A549 (cell line): ENCODE data around the gene ZC3H13. TPM values are rescaled to one million over a fixed set of nuclear protein-coding genes. Genes with fewer than 3 reads are reported as not detected.

Experiments used
- ATAC-seq, 2 experiments: fragments of 200-7000 bp in 1 of 2; fragments of >200 bp in 1 of 2; cut with Nextera tagmentation in 1 of 2; cut with Tn5 transposase in 1 of 2; 3 replicates each; pipeline versions ENCODE4 v1.8.0 to v1.9.1; 2018 to 2020; ENCODE audit warnings: mild to moderate bottlenecking in 1 of 2, moderate library complexity in 1 of 2
- CTCF ChIA-PET: fragments of 300-600 bp; sonication (Branson Sonifier 250); formaldehyde crosslinking; extraction: SDS; loops from one replicate; lab custom pipeline; 2021; ENCODE audit warnings: antibody characterized with exemption, inconsistent platforms; lab: Yijun Ruan, JAX
- POLR2A ChIA-PET: fragments of 350-600 bp; formaldehyde crosslinking; extraction: SDS; loops from one replicate; lab custom pipeline; 2021; ENCODE audit warnings: antibody characterized with exemption, inconsistent platforms; lab: Yijun Ruan, JAX
- DNase-seq, 2 experiments: peaks; one replicate each; pipeline versions ENCODE4 v3.0.0 to v3.0.0-alpha.2; 2011 to 2016; ENCODE audit warnings: low read depth in 1 of 2, low spot score in 1 of 2
- FAIRE-seq: peaks from 2 replicates; lab custom pipeline; 2011; peaks lifted over from hg19 to GRCh38; lab: Jason Lieb, UNC
- H3K27ac ChIP-seq, 2 experiments: fragments of >200 bp; sonication (Bioruptor Twin); formaldehyde crosslinking; 3 replicates each; pipeline ENCODE4 v1.5.1; 2016 to 2017
- H3K4me1 ChIP-seq: fragments of >200 bp; sonication (Bioruptor Twin); formaldehyde crosslinking; 3 replicates; pipeline ENCODE4 v1.6.1; 2016
- H3K4me2 ChIP-seq: fragments of >200 bp; sonication (Bioruptor Twin); formaldehyde crosslinking; 3 replicates; pipeline ENCODE4 v1.6.1; 2016
- H3K4me3 ChIP-seq: fragments of >200 bp; sonication (Bioruptor Twin); formaldehyde crosslinking; 3 replicates; pipeline ENCODE4 v1.5.1; 2016
- H3K9me3 ChIP-seq: fragments of >200 bp; sonication (Bioruptor Twin); formaldehyde crosslinking; 3 replicates; pipeline ENCODE4 v1.6.1; 2016
- CHD4 ChIP-seq: fragments of 200-600 bp; sonication (generic); IDR thresholded peaks from 2 replicates; pipeline ENCODE4 v1.6.1; 2016; ENCODE audit warnings: antibody characterized with exemption, mild to moderate bottlenecking, borderline replicate concordance
- CTCF ChIP-seq: fragments of >200 bp; sonication (Bioruptor Twin); formaldehyde crosslinking; IDR thresholded peaks from 3 replicates; pipeline ENCODE4 v1.5.1; 2016
- FOSL2 ChIP-seq, 2 experiments: fragments of 450-650 bp in 1 of 2; fragments of >200 bp in 1 of 2; sonication (Bioruptor Twin) in 1 of 2; formaldehyde crosslinking; IDR thresholded peaks; 2 replicates each; pipeline versions ENCODE4 v1.5.0 to v1.6.1; 2016 to 2020; ENCODE audit warnings: mild to moderate bottlenecking in 1 of 2, moderate library complexity in 1 of 2
- HDAC2 ChIP-seq: fragments of 200-600 bp; sonication (generic); IDR thresholded peaks from 2 replicates; pipeline ENCODE4 v1.6.1; 2016
- HES2 ChIP-seq: fragments of >200 bp; sonication (Bioruptor Twin); formaldehyde crosslinking; IDR thresholded peaks from 2 replicates; pipeline ENCODE4 v1.6.1; 2016
- HMGXB4 ChIP-seq: fragments of 250-450 bp; sonication (Bioruptor Pico); IDR thresholded peaks from 2 replicates; pipeline ENCODE4 v1.5.0; 2021; ENCODE audit warnings: mild to moderate bottlenecking, moderate library complexity, borderline replicate concordance
- HOXB13 ChIP-seq: fragments of 250-450 bp; sonication (Bioruptor Pico); IDR thresholded peaks from 2 replicates; pipeline ENCODE4 v1.5.0; 2020; ENCODE audit warnings: low read depth, mild to moderate bottlenecking, moderate library complexity
- MAX ChIP-seq: IDR thresholded peaks from 2 replicates; pipeline ENCODE4 v1.6.1; 2012
- NFE2L2 ChIP-seq: fragments of 150-350 bp; conservative IDR thresholded peaks from 2 replicates; pipeline ENCODE4 v1.6.1; 2014; ENCODE audit warnings: low read length
- NR3C1 ChIP-seq: fragments of >200 bp; sonication (Bioruptor Twin); formaldehyde crosslinking; IDR thresholded peaks from 3 replicates; pipeline ENCODE4 v1.6.1; 2017
- PBX3 ChIP-seq: IDR thresholded peaks from 2 replicates; pipeline ENCODE4 v1.6.1; 2012
- PHF8 ChIP-seq: fragments of 200-600 bp; sonication (generic); IDR thresholded peaks from 2 replicates; pipeline ENCODE4 v1.6.1; 2016; ENCODE audit warnings: low read depth, mild to moderate bottlenecking, antibody characterized with exemption, moderate library complexity, borderline replicate concordance
- POLR2A ChIP-seq: IDR thresholded peaks from 2 replicates; pipeline ENCODE4 v1.6.1; 2012; ENCODE audit warnings: mild to moderate bottlenecking, low read length
- RAD21 ChIP-seq, 2 experiments: fragments of >200 bp in 1 of 2; sonication (Bioruptor Twin) in 1 of 2; formaldehyde crosslinking in 1 of 2; IDR thresholded peaks in 1 of 2; conservative IDR thresholded peaks in 1 of 2; 2 replicates in 1 of 2; 3 replicates in 1 of 2; pipeline ENCODE4 v1.6.1; 2012 to 2018; ENCODE audit warnings: inconsistent platforms in 1 of 2
- RNF2 ChIP-seq: fragments of 200-600 bp; sonication (generic); IDR thresholded peaks from 2 replicates; pipeline ENCODE4 v1.6.1; 2016; ENCODE audit warnings: low read depth, mild to moderate bottlenecking, antibody characterized with exemption, moderate library complexity, borderline replicate concordance
- SREBF2 ChIP-seq: fragments of 450-650 bp; IDR thresholded peaks from 2 replicates; pipeline ENCODE4 v1.6.1; 2014; ENCODE audit warnings: mild to moderate bottlenecking, moderate library complexity
- TFCP2L1 ChIP-seq: fragments of 250-450 bp; sonication (Bioruptor Pico); IDR thresholded peaks from 2 replicates; pipeline ENCODE4 v1.5.0; 2021; ENCODE audit warnings: mild to moderate bottlenecking
- WGBS: methylation state at CpG from one replicate; pipeline ENCODE4 v1.1.6; 2017; ENCODE audit errors: missing lambda C conversion rate; 5-methylcytosine and 5-hydroxymethylcytosine counted together
- polyA plus RNA-seq, 4 experiments: library from polyadenylated mRNA; depleted of rRNA in 3 of 4; stranded (reverse); fragments of >200 nt; fragmentation: RNase III in 1 of 4; extraction: RNeasy Plus Mini Kit Qiagen cat#74134 plus additional on column Dnase treatment in 1 of 4; gene quantifications; 2 replicates in 3 of 4; 3 replicates in 1 of 4; pipeline ENCODE4 v1.2.3, GENCODE V29; 2011 to 2017

The ZC3H13 gene
- polyA plus RNA-seq, 2 of the 4 experiments (the other 2 are of a cell fraction) = 9.5 to 17.5 TPM

GRCh38 chr13:45928176-45928575, 124.4 kb downstream of the ZC3H13 start (continued):
- TF ChIP-seq PHF8 (no peak), HOXB13 (CRISPR knock-in tag) (no peak), MAX (no peak), NFE2L2 (no peak)

GRCh38 chr13:45926741-45927140, 125.8 kb downstream of the ZC3H13 start:
- 69% methylated on average over 3 of the region's 3 CpGs for WGBS
- DNase-seq (no peak), ATAC-seq (no peak)

GRCh38 chr13:45925151-45925550, 127.4 kb downstream of the ZC3H13 start:
- CTCF ChIA-PET = no interaction called here

More at GRCh38 chr13:45926741-45927140, 125.8 kb downstream of the ZC3H13 start:
- TF ChIP-seq POLR2A = no peak
- Histone ChIP-seq H3K4me3 (no peak overlapping the region), H3K9me3 (no peaks in the 10 kb centered on the region), H3K4me2 (no peak overlapping the region), H3K4me1 (no peaks in the 10 kb centered on the region), H3K27ac (no peak overlapping the region)
- ChIA-PET POLR2A (no interaction called here), CTCF (interaction anchor here (1.6 kb wide), 1 partner anchor 23 kb away, joined by 3 read pairs; no protein-coding TSS in a partner anchor)
- FAIRE-seq = no peak

More at GRCh38 chr13:45925151-45925550, 127.4 kb downstream of the ZC3H13 start:
- ATAC-seq (no peak), FAIRE-seq (no peak), DNase-seq (no peak)
- POLR2A ChIA-PET = no interaction called here
- Histone ChIP-seq H3K27ac (no peak overlapping the region), H3K4me2 (no peak overlapping the region), H3K9me3 (no peaks in the 10 kb centered on the region), H3K4me3 (no peak overlapping the region), H3K4me1 (no peaks in the 10 kb centered on the region)
- WGBS = 34% methylated on average over 3 of the region's 3 CpGs
- TF ChIP-seq FOSL2 (IDR thresholded peaks at IDR 0.05) (no peak), FOSL2 (CRISPR knock-in tag; IDR thresholded peaks at IDR 0.05) (no peak), PBX3 (no peak), CHD4 (no peak), CTCF (no peak), RAD21 (conservative IDR thresholded peaks at IDR 0.05 in 1 of 2, IDR thresholded peaks at IDR 0.05 in 1 of 2) (no peak), HMGXB4 (no peak), RNF2 (no peak), SREBF2 (no peak), HDAC2 (no peak), HES2 (no peak), NR3C1 (no peak), TFCP2L1 (CRISPR knock-in tag) (no peak)
